IPS-20b (cell line): ENCODE data around the gene MIOX.

ENCODE experiments used
- H3K27ac ChIP-seq: one replicate; pipeline ENCODE4 v1.5.1; 2013; ENCODE audit warnings: low read length
- H3K27me3 ChIP-seq: 2 replicates; pipeline ENCODE4 v1.6.1; 2013; ENCODE audit warnings: mild to moderate bottlenecking, low read length, inconsistent platforms; ENCODE audit not compliant: insufficient read depth
- H3K36me3 ChIP-seq: 2 replicates; pipeline ENCODE4 v1.6.1; 2013; ENCODE audit warnings: low read depth, mild to moderate bottlenecking, inconsistent platforms, low read length, moderate library complexity; ENCODE audit not compliant: insufficient read depth
- H3K4me1 ChIP-seq: 2 replicates; pipeline ENCODE4 v1.6.1; 2013; ENCODE audit warnings: mild to moderate bottlenecking, control low read depth, inconsistent platforms, low read length, moderate library complexity; ENCODE audit not compliant: insufficient read depth
- H3K4me3 ChIP-seq: 2 replicates; pipeline ENCODE4 v1.5.1; 2013; ENCODE audit warnings: mild to moderate bottlenecking, low read length, inconsistent platforms
- H3K9ac ChIP-seq: 2 replicates; pipeline ENCODE4 v1.6.1; 2013; ENCODE audit warnings: low read depth, mild to moderate bottlenecking, inconsistent platforms, low read length, moderate library complexity
- H3K9me3 ChIP-seq: 2 replicates; pipeline ENCODE4 v1.6.1; 2013; ENCODE audit warnings: mild to moderate bottlenecking, low read depth, low read length, inconsistent platforms; ENCODE audit not compliant: insufficient read depth

MIOX gene

DNA sequence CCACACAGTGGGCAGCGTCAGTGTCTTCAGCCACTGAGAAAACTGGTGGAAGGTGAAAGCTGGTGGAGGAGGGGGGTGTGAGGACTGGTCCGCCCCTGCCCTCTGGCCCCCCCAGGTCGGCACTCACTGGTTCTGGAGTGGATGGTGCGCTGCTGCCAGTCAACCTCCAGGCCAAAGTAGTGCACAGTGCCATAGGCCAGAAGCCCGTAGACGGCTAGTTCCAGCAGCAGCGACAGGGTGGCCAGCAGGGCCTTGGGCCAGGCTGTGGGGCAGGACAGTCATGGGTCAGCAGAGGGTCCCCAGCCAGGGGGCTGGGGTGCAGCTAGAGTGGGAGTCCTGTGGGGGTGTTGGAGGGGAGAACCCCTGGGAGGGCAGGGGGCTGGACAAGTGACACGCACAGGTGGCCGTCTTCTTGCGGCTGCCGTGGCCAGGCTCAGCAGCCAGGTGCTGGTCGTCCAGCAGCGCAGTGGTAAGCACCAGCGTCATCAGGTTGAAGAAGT lies 18.7 kb downstream of the MIOX start:
- Histone ChIP-seq H3K4me3 (no peak overlapping the region), H3K9ac (no peak overlapping the region), H3K36me3 (peaks cover 6% of the 10 kb centered on the region; the same call in 1 of the 2 replicates), H3K9me3 (no peaks in the 10 kb centered on the region), H3K27me3 (no peaks in the 10 kb centered on the region), H3K4me1 (no peaks in the 10 kb centered on the region; the same call in 1 of the 2 replicates), H3K27ac (no peak overlapping the region)

DNA sequence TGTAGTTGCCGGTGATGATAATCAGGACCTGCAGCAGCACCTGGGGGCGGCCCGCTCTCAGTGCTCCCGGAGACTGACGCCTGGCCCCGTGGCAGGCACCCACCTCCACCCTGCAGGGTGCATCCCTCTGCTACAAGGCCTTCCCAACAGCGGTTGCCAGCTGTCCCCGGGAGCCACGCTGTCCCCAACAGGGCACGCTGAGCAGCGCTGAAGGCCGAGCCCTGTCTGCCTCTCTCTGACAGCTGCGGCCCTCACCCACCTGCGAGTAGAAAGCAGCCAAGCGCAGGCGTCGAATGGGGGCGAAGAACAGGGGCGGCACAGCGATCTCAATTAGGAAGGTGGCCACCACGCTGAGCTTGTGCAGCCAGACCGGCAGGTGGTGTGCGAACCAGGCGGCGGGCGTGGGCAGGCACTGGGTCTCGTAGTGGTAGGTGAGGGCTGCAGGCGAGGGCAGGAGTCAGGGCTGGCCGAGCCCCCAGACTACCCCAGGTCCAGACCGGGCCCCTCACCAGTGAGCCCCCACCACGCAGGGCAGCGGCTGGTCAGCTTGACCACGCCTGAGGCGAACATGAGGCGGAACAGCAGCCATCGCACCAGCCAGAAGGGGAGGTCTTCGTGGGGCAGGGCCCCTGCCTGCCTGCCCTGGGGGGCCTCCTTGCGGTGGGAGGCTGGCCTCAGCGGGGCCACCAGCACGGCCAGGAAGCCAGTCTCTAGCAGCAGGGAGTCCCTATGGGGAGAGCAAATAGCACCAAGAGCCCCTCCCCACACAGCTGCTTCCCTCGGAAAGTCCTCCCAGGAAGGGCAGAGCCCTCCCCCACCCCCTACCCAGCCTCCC lies 19.3 kb downstream of the MIOX start:
- H3K4me3 ChIP-seq = peak overlapping the region; percentile 95; the same call in 1 of the 2 replicates
- H3K4me1 ChIP-seq = no peaks in the 10 kb centered on the region; the same call in 1 of the 2 replicates
- no peak overlapping the region for H3K27ac ChIP-seq
- no peaks in the 10 kb centered on the region for H3K27me3 ChIP-seq
- peaks cover 6% of the 10 kb centered on the region; the same call in 1 of the 2 replicates for H3K36me3 ChIP-seq
- H3K9ac ChIP-seq = no peak overlapping the region
- no peaks in the 10 kb centered on the region for H3K9me3 ChIP-seq

DNA sequence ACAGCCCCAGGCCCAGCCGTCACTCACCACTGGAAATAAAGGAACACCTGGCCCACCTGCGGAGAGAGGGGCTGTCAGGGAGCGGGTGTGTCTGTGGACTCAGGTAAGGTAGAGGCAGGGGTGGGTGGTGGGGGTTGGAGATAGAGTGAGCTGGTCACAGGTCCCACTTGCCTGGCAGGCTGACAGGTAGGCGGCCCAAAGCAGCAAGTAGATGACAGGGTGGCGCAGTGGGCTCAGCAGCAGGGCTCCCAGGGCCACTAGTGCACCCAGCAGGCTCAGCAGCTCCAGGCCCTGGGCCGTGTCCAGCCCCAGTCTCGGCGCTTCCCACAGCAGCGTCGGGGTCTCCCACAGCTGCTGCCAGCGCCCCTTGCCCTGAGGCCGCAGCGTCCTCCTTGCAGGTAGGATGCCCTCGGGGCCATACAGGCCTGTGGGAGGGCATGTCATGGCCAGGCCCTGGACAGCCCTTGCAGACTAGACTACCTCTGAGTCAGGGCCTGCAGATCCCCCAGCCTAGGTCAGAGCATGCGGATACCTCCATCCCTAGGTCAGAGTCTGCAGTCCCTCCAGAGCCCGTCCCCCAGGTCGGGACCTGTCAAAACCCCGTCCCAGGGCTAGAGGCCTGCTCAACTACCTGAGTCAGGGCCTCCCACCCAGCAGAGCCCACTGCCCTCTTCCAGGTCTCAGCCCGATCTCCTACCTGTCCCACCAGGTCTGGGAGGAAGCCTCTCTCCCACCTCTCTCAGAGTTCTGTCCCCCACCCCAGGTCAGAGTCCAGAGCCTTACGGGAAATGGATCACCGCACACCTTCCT lies 20.2 kb downstream of the MIOX start:
- H3K27ac ChIP-seq = no peak overlapping the region
- peak overlapping the region; percentile 88 for H3K9ac ChIP-seq
- peak overlapping the region; percentile 95 for H3K4me3 ChIP-seq
- H3K4me1 ChIP-seq = no peaks in the 10 kb centered on the region; the same call in 1 of the 2 replicates
- H3K27me3 ChIP-seq = no peaks in the 10 kb centered on the region
- H3K9me3 ChIP-seq = no peaks in the 10 kb centered on the region
- H3K36me3 ChIP-seq = peaks cover 6% of the 10 kb centered on the region; the same call in 1 of the 2 replicates

DNA sequence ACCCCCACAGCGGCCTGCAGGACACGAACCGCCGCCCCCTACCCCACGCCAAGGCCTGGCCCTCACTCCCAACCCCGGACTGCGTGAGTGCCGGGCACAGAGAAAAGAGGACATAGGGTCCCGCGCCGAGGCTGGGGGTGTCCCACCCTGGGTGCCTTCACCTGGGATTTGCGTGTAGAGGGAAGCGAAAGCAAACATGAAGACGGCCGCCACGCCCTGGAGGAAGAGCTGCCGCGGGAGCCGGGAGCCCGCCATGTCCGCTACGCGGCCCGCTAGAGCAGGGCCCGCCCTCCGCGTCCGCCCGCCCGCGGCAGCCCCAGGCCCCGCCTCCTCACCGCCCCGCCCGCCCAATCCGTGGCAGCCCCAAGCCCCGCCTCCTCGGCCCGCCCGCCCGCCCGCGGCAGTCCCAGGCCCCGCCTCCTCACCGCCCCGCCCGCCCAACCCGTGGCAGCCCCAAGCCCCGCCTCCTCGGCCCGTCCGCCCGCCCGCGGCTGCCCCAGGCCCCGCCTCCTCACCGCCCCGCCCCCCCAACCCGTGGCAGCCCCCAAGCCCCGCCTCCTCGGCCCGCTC lies 20.8 kb downstream of the MIOX start, which contains the start of gene LMF2:
Gene LMF2 (minus strand): TSS at position 282 of the 570 bp plus-strand sequence. CDS start 27 bp downstream, at position 255.
- Histone ChIP-seq H3K27me3 (no peaks in the 10 kb centered on the region), H3K36me3 (peaks cover 12% of the 10 kb centered on the region), H3K4me1 (no peaks in the 10 kb centered on the region; the same call in 1 of the 2 replicates), H3K9ac (peak within 1 kb of the TSS; percentile 88), H3K4me3 (peak within 1 kb of the TSS; percentile 97), H3K9me3 (no peaks in the 10 kb centered on the region), H3K27ac (no peak within 1 kb of the TSS)

DNA sequence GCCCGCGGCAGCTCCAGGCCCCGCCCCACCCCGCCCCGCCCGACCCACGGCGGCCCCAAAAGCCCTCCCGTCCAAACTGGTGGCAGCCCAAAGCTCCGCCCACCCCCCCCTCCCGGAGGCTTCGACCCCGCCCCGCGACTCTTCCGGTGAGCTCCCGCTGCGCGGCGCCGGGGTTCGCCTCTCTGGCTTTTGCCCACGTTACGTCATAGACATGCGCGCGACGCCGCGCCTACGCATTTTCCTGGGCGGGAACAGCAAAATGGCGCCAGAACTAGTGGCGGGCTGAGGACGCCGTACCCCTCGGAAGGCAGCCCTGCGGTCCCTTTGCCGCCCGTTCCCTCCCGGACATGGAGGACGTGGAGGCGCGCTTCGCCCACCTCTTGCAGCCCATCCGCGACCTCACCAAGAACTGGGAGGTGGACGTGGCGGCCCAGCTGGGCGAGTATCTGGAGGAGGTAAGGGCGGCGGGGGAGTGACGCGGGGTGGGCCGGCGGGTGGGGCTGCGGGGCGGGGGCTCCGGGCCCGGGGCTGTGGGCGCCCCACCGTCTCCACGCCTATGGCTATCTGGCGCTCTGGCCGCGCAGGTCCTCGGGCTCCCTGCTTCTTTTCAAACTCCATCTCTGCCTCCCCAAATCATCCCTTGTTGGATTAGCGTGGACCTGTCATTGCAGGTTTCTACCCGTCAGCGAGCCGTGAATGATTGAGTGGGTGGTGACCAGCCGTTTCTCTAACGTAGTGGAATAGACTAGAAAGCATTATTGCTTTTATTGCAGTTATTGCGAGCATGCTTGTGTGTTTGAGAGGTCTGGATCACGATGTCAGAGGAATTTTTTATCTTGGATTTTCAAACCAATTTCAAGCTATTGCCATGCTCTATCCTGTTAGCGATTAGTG lies 21.6 kb downstream of the MIOX start, which contains the start of gene NCAPH2:
Gene NCAPH2 (plus strand): TSS at position 234 of the 894 bp plus-strand sequence. CDS start 114 bp downstream, at position 348.
- Histone ChIP-seq H3K4me1 (no peaks in the 10 kb centered on the region; the same call in 1 of the 2 replicates), H3K27me3 (no peaks in the 10 kb centered on the region), H3K9ac (peak within 1 kb of the TSS; percentile 88), H3K9me3 (no peaks in the 10 kb centered on the region), H3K27ac (no peak within 1 kb of the TSS), H3K4me3 (peak within 1 kb of the TSS; percentile 97), H3K36me3 (peaks cover 14% of the 10 kb centered on the region)

DNA sequence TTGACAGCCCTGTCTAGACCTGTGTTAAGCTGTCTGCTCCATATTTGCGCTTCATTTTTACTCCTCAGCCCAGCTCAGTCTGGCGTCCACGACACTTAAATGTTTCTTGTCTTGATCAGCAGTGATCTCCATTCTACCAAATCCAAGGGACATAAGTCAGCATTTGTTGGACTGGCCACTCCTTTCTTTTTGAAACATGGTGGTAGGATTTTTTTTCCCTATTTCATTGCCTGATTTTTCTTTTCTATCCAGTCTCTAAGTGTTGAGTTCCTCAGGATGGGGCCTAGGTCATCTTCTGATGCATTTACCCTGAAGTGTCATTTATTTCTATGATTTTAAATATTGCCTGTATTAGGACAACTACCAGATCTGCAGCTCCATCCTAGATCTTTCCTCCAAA lies 22.2 kb downstream of the MIOX start:
- Histone ChIP-seq H3K36me3 (peaks cover 14% of the 10 kb centered on the region), H3K4me1 (no peaks in the 10 kb centered on the region; the same call in 1 of the 2 replicates), H3K27ac (no peak overlapping the region), H3K27me3 (no peaks in the 10 kb centered on the region), H3K4me3 (peak overlapping the region; percentile 97), H3K9me3 (no peaks in the 10 kb centered on the region), H3K9ac (peak overlapping the region; percentile 85)

DNA sequence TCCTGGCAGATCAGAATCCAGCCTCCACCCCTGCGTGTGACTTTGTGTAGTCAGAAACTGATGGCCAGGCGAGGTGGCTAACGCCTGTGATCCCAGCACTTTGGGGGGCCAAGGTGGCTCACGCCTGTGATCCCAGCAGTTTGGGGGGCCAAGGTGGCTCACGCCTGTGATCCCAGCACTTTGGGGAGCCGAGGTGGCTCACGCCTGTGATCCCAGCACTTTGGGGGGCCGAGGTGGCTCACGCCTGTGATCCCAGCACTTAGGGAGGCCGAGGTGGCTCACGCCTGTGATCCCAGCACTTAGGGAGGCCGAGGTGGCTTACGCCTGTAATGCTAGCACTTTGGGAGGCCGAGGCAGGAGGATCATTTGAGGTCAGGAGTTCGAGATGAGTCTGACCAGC lies 26.5 kb downstream of the MIOX start:
- H3K36me3 ChIP-seq = peaks cover 27% of the 10 kb centered on the region

DNA sequence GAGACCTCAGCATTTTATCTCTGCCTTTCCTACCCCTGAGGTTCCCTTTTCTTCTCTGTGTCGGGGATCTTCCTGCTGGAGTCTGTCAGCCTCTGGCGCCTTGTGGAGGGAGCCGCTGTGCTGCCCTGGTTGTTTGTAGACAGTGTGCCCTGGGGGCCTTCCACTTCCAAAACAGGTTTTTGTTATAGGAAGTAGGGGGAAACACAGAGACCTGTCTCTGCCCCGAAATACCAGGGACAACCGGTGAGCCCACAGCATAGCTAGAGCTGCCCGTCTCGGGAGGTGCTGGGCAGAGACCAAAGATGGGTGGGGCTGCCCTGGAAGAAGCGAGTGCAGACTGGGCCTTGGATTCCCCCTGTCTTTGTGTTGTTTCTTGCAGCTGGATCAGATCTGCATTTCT lies 29.4 kb downstream of the MIOX start:
- H3K9ac ChIP-seq = no peak overlapping the region
- peaks cover 48% of the 10 kb centered on the region for H3K36me3 ChIP-seq
- no peaks in the 10 kb centered on the region for H3K9me3 ChIP-seq
- no peak overlapping the region for H3K27ac ChIP-seq
- no peaks in the 10 kb centered on the region for H3K27me3 ChIP-seq
- H3K4me3 ChIP-seq = no peak overlapping the region
- no peaks in the 10 kb centered on the region for H3K4me1 ChIP-seq

More for the DNA sequence above, 26.5 kb downstream of the MIOX start:
- no peak overlapping the region for H3K27ac ChIP-seq
- no peaks in the 10 kb centered on the region for H3K9me3 ChIP-seq
- no peak overlapping the region for H3K9ac ChIP-seq
- H3K4me1 ChIP-seq = no peaks in the 10 kb centered on the region
- H3K4me3 ChIP-seq = no peak overlapping the region
- H3K27me3 ChIP-seq = no peaks in the 10 kb centered on the region

DNA sequence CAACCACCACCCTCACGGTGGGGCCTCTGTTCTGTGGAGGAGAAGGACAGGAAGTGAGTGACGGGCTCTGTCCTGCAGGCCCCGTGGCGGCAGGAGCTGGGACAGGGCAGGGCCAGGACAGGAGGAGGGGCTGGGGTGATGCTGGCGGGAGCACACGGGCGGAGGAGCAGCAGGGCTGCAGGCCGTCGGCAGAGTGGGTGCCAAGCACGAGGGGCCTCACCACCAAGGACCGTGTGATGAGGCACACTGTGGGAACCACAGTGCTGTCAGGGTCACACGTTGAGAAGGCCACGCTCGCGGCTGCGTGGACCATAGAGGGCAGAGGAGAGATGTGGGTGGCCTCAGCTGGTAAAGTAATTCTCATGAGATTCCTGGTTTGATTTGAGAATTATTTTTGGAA lies 30.2 kb downstream of the MIOX start:
- H3K27ac ChIP-seq = no peak overlapping the region
- H3K4me1 ChIP-seq = no peaks in the 10 kb centered on the region
- no peaks in the 10 kb centered on the region for H3K9me3 ChIP-seq
- H3K9ac ChIP-seq = no peak overlapping the region
- no peak overlapping the region for H3K4me3 ChIP-seq
- no peaks in the 10 kb centered on the region for H3K27me3 ChIP-seq
- H3K36me3 ChIP-seq = peaks cover 54% of the 10 kb centered on the region

DNA sequence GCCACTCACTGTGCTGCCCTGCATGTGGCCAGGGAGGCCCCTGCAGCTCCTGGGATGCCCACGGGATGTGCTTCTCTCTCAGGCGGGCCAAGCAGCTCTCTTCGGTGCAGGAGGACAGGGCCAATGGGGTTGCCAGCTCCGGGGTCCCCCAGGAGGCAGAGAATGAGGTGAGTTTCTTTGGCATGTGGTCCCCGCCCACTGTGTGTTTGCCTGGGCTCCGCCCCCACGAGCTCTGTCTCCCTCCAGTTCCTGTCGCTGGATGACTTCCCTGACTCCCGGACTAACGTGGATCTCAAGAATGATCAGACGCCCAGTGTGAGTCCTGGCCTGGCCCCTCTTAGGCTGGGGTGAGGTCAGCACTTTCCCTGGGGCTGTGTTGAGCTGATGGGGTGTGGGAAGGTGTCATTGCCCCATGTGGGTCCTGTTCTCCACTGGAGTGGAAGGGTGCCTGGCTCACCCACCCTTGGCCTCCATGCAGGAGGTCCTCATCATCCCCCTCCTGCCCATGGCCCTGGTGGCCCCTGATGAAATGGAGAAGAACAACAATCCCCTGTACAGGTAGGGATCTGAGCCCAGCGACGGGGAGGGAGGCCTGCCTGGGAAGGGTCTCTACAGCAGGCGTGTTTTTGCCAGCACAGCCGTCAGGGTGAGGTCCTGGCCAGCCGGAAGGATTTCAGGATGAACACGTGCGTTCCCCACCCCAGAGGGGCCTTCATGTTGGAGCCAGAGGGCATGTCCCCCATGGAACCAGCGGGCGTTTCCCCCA lies 31.0 kb downstream of the MIOX start:
- no peak overlapping the region for H3K4me3 ChIP-seq
- no peaks in the 10 kb centered on the region for H3K9me3 ChIP-seq
- H3K36me3 ChIP-seq = peaks cover 55% of the 10 kb centered on the region
- no peak overlapping the region for H3K9ac ChIP-seq
- no peaks in the 10 kb centered on the region for H3K27me3 ChIP-seq
- H3K4me1 ChIP-seq = no peaks in the 10 kb centered on the region
- H3K27ac ChIP-seq = no peak overlapping the region
